Measurements from ENCODE around the gene REST. TPM values are rescaled to one million over a fixed set of nuclear protein-coding genes. Genes with fewer than 3 reads are reported as not detected.
A peak's percentile ranks its signal among the peaks of the same experiment; 100 is the strongest.

REST gene
- total RNA-seq (10 to 100 TPM; 45.2 to 46.6 TPM), polyA plus RNA-seq (177 TPM)

- peaks cover 40% of the 10 kb centered on the region for H3K4me1 ChIP-seq (ENCODE audit: insufficient read depth, low read length)
- peak; percentile 74 to 88 (median 83) for DNase-seq
- Mint-ChIP-seq H3K4me3 (peak within 1 kb of the TSS; percentile 89 to 96 (median 93)), H3K27me3 (peaks cover 0 to 5% of the 10 kb centered on the region in 2 donors), H3K4me1 (peaks cover 41 to 49% (median 46%) of the 10 kb centered on the region in 3 donors), H3K9me3 (no peaks in the 10 kb centered on the region), H3K36me3 (peaks cover 0 to 23% (median 3%) of the 10 kb centered on the region in 3 donors), H3K27ac (peak within 1 kb of the TSS; percentile 79 to 95 (median 94))
- no peaks in the 10 kb centered on the region for H3K36me3 ChIP-seq (ENCODE audit: insufficient read depth, low read length)
- POLR2A ChIA-PET, result interaction anchor here (0.6 to 4.3 kb wide), 6 partner anchors 10 to 1476 kb away, joined by 3 to 107 read pairs (median 8); partner anchors contain the start of genes AASDH, NOA1, PAICS and POLR2B
- H3K4me3 ChIP-seq (ENCODE audit: low read length), result peak within 1 kb of the TSS; percentile 77
- no peaks in the 10 kb centered on the region for H3K9me3 ChIP-seq (ENCODE audit: low read length)
- CTCF ChIA-PET, result interaction anchor here (0.7 to 3.9 kb wide), 9 partner anchors 13 to 960 kb away, joined by 3 to 51 read pairs (median 4); partner anchors contain the start of genes NOA1, PAICS, POLR2B and PPAT
- H3K27me3 ChIP-seq (ENCODE audit: insufficient read depth, low read length, poor library complexity, severe bottlenecking), result no peaks in the 10 kb centered on the region
- peak within 1 kb of the TSS; percentile 81 for H3K27ac ChIP-seq (ENCODE audit: low read depth, low read length)
Observed at GRCh38 chr4:56907489-56908205, at the start of gene REST. Gene REST, plus strand, starts transcription at chr4:56907900. Its CDS starts 2,739 bp downstream, at chr4:56910639.

GRCh38 chr4:56859841-56860240 is 47.9 kb upstream of the REST start:
- H3K36me3 ChIP-seq (ENCODE audit: insufficient read depth, low read length), result no peaks in the 10 kb centered on the region
- H3K36me3 Mint-ChIP-seq, result no peaks in the 10 kb centered on the region
- POLR2A ChIA-PET, result no interaction called here
- no peaks in the 10 kb centered on the region for H3K4me1 Mint-ChIP-seq
- H3K4me3 Mint-ChIP-seq, result no peak overlapping the region
- no peak for DNase-seq
- no peaks in the 10 kb centered on the region for H3K4me1 ChIP-seq (ENCODE audit: insufficient read depth, low read length)
- H3K27me3 Mint-ChIP-seq, result peaks cover 0 to 3% of the 10 kb centered on the region in 2 donors
- H3K9me3 Mint-ChIP-seq, result no peaks in the 10 kb centered on the region
- H3K4me3 ChIP-seq (ENCODE audit: low read length), result no peak overlapping the region
- no peaks in the 10 kb centered on the region for H3K27me3 ChIP-seq (ENCODE audit: insufficient read depth, low read length, poor library complexity, severe bottlenecking)
- H3K9me3 ChIP-seq (ENCODE audit: low read length), result no peaks in the 10 kb centered on the region
- H3K27ac ChIP-seq (ENCODE audit: low read depth, low read length), result no peak overlapping the region
- CTCF ChIA-PET, result interaction anchor here (1.3 kb wide), 1 partner anchor 23 kb away, joined by 3 read pairs; no protein-coding TSS in a partner anchor
- no peak overlapping the region for H3K27ac Mint-ChIP-seq

- no peaks in the 10 kb centered on the region for H3K9me3 Mint-ChIP-seq
- Histone ChIP-seq H3K9me3 (ENCODE audit: low read length) (no peaks in the 10 kb centered on the region), H3K4me1 (ENCODE audit: insufficient read depth, low read length) (no peaks in the 10 kb centered on the region), H3K4me3 (ENCODE audit: low read length) (no peak overlapping the region), H3K27me3 (ENCODE audit: insufficient read depth, low read length, poor library complexity, severe bottlenecking) (no peaks in the 10 kb centered on the region), H3K27ac (ENCODE audit: low read depth, low read length) (no peak overlapping the region), H3K36me3 (ENCODE audit: insufficient read depth, low read length) (no peaks in the 10 kb centered on the region)
- peaks cover 0 to 3% of the 10 kb centered on the region in 2 donors for H3K27me3 Mint-ChIP-seq
- no peak overlapping the region for H3K4me3 Mint-ChIP-seq
- DNase-seq, result no peak
- CTCF ChIA-PET, result no interaction called here
- no peak overlapping the region for H3K27ac Mint-ChIP-seq
- H3K36me3 Mint-ChIP-seq, result no peaks in the 10 kb centered on the region
- no peaks in the 10 kb centered on the region for H3K4me1 Mint-ChIP-seq
- POLR2A ChIA-PET, result no interaction called here
Observed at GRCh38 chr4:56860781-56861180, 46.9 kb upstream of the REST start.

- Mint-ChIP-seq H3K9me3 (no peaks in the 10 kb centered on the region), H3K27me3 (peaks cover 0 to 3% of the 10 kb centered on the region in 2 donors), H3K36me3 (no peaks in the 10 kb centered on the region), H3K27ac (no peak overlapping the region), H3K4me3 (no peak overlapping the region), H3K4me1 (no peaks in the 10 kb centered on the region)
- Histone ChIP-seq H3K27ac (ENCODE audit: low read depth, low read length) (no peak overlapping the region), H3K4me3 (ENCODE audit: low read length) (no peak overlapping the region), H3K27me3 (ENCODE audit: insufficient read depth, low read length, poor library complexity, severe bottlenecking) (no peaks in the 10 kb centered on the region), H3K9me3 (ENCODE audit: low read length) (no peaks in the 10 kb centered on the region), H3K36me3 (ENCODE audit: insufficient read depth, low read length) (no peaks in the 10 kb centered on the region), H3K4me1 (ENCODE audit: insufficient read depth, low read length) (no peaks in the 10 kb centered on the region)
- ChIA-PET CTCF (no interaction called here), POLR2A (no interaction called here)
- no peak for DNase-seq
Observed at GRCh38 chr4:56861360-56861759, 46.3 kb upstream of the REST start.

GRCh38 chr4:56863441-56864139 is 44.1 kb upstream of the REST start:
- Mint-ChIP-seq H3K27me3 (peaks cover 0 to 7% of the 10 kb centered on the region in 2 donors), H3K9me3 (no peaks in the 10 kb centered on the region), H3K27ac (no peak overlapping the region), H3K4me1 (no peaks in the 10 kb centered on the region), H3K36me3 (no peaks in the 10 kb centered on the region), H3K4me3 (no peak overlapping the region)
- Histone ChIP-seq H3K4me3 (ENCODE audit: low read length) (no peak overlapping the region), H3K9me3 (ENCODE audit: low read length) (no peaks in the 10 kb centered on the region), H3K27ac (ENCODE audit: low read depth, low read length) (no peak overlapping the region), H3K4me1 (ENCODE audit: insufficient read depth, low read length) (no peaks in the 10 kb centered on the region), H3K36me3 (ENCODE audit: insufficient read depth, low read length) (no peaks in the 10 kb centered on the region), H3K27me3 (ENCODE audit: insufficient read depth, low read length, poor library complexity, severe bottlenecking) (no peaks in the 10 kb centered on the region)
- POLR2A ChIA-PET, result no interaction called here
- CTCF ChIA-PET, result no interaction called here
- DNase-seq, result no peak

GRCh38 chr4:56870946-56871345 is 36.8 kb upstream of the REST start:
- Mint-ChIP-seq H3K4me1 (peaks cover 0 to 8% (median 0%) of the 10 kb centered on the region in 3 donors), H3K36me3 (no peaks in the 10 kb centered on the region), H3K27me3 (peaks cover 4 to 7% of the 10 kb centered on the region in 2 donors), H3K9me3 (no peaks in the 10 kb centered on the region), H3K27ac (no peak overlapping the region), H3K4me3 (no peak overlapping the region)
- Histone ChIP-seq H3K9me3 (ENCODE audit: low read length) (no peaks in the 10 kb centered on the region), H3K4me3 (ENCODE audit: low read length) (no peak overlapping the region), H3K4me1 (ENCODE audit: insufficient read depth, low read length) (no peaks in the 10 kb centered on the region), H3K27ac (ENCODE audit: low read depth, low read length) (no peak overlapping the region), H3K27me3 (ENCODE audit: insufficient read depth, low read length, poor library complexity, severe bottlenecking) (no peaks in the 10 kb centered on the region), H3K36me3 (ENCODE audit: insufficient read depth, low read length) (no peaks in the 10 kb centered on the region)
- POLR2A ChIA-PET, result no interaction called here
- CTCF ChIA-PET, result no interaction called here
- no peak for DNase-seq

- no peak overlapping the region for H3K4me3 Mint-ChIP-seq
- no peak overlapping the region for H3K27ac ChIP-seq (ENCODE audit: low read depth, low read length)
- no peaks in the 10 kb centered on the region for H3K36me3 Mint-ChIP-seq
- H3K4me1 Mint-ChIP-seq, result peaks cover 0 to 8% (median 0%) of the 10 kb centered on the region in 3 donors
- H3K9me3 ChIP-seq (ENCODE audit: low read length), result no peaks in the 10 kb centered on the region
- DNase-seq, result peak in 1 of 5 donors; percentile 2
- no peaks in the 10 kb centered on the region for H3K36me3 ChIP-seq (ENCODE audit: insufficient read depth, low read length)
- H3K4me1 ChIP-seq (ENCODE audit: insufficient read depth, low read length), result no peaks in the 10 kb centered on the region
- CTCF ChIA-PET, result no interaction called here
- H3K4me3 ChIP-seq (ENCODE audit: low read length), result no peak overlapping the region
- no peak overlapping the region for H3K27ac Mint-ChIP-seq
- H3K27me3 ChIP-seq (ENCODE audit: insufficient read depth, low read length, poor library complexity, severe bottlenecking), result no peaks in the 10 kb centered on the region
- H3K27me3 Mint-ChIP-seq, result peaks cover 4 to 7% of the 10 kb centered on the region in 2 donors
- POLR2A ChIA-PET, result no interaction called here
- no peaks in the 10 kb centered on the region for H3K9me3 Mint-ChIP-seq
Observed at GRCh38 chr4:56871371-56871866, 36.3 kb upstream of the REST start.

GRCh38 chr4:56874166-56874565 is 33.5 kb upstream of the REST start:
- Mint-ChIP-seq H3K27ac (no peak overlapping the region), H3K4me1 (peaks cover 0 to 8% (median 0%) of the 10 kb centered on the region in 3 donors), H3K27me3 (peaks cover 3 to 6% of the 10 kb centered on the region in 2 donors), H3K4me3 (no peak overlapping the region), H3K36me3 (no peaks in the 10 kb centered on the region), H3K9me3 (no peaks in the 10 kb centered on the region)
- H3K36me3 ChIP-seq (ENCODE audit: insufficient read depth, low read length), result no peaks in the 10 kb centered on the region
- no peak for DNase-seq
- no peak overlapping the region for H3K27ac ChIP-seq (ENCODE audit: low read depth, low read length)
- H3K9me3 ChIP-seq (ENCODE audit: low read length), result no peaks in the 10 kb centered on the region
- CTCF ChIA-PET, result no interaction called here
- POLR2A ChIA-PET, result no interaction called here
- no peaks in the 10 kb centered on the region for H3K27me3 ChIP-seq (ENCODE audit: insufficient read depth, low read length, poor library complexity, severe bottlenecking)
- H3K4me1 ChIP-seq (ENCODE audit: insufficient read depth, low read length), result no peaks in the 10 kb centered on the region
- H3K4me3 ChIP-seq (ENCODE audit: low read length), result no peak overlapping the region
